ENCODE data around the gene JMY.

The JMY gene

DNA sequence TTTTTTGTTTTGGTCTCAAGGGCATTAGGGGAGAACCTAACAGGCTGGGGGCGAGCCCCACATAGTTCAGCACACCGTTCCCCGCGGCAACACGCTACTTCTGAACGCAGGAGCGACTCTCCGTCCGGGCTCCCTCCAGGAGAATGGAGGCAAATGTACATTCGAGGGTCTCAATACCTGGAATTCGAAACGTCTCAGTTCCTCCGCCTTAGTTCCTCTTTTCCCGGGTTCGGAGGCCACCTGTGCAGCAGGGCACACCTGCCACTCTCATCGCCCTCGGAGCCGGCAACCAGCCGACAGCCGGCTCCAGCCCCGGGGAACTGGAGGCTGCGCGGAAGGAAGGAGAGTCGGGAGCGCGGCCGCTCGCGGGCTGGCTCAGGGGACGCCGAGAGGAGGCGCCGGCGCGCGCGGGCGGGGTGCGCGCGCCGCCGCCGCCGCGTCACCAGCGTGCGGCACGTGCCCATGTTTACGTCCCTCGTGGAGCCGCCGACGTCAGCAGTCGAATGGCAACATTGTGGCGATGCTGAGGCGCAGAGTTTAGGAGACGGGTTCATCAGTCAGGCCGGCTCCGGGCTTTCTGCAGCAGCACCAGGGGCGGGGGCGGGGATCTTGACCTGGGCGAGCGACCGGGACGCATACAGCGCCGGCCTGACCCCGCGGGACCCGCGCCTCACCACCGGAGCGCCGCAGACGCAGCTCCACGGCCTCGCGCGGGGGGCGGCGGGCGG is at the start of gene JMY:
Gene JMY (plus strand): TSS at position 498 of the 728 bp plus-strand sequence. CDS start 520 bp downstream, outside the sequence.
- peak; percentile 77 for DNase-seq

DNA sequence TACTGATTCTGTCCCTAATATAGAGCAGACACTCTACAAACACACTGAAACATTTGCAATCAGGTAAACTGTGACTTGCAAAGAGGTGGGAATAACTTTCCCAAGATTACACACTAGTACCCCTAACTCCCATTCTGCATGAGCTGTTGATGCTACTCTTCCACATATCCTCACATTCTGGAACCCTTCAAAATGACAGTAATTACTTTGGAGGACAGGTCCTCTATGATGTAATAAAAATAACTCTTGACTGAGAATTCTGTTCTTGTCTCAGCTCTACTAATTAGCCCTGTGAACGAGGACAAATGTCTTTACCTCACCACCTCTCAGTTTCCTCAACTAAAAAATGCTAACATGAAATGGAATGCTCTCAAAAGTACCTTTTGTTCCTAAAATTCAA is 49.5 kb upstream of the JMY start:
- no peak for DNase-seq

DNA sequence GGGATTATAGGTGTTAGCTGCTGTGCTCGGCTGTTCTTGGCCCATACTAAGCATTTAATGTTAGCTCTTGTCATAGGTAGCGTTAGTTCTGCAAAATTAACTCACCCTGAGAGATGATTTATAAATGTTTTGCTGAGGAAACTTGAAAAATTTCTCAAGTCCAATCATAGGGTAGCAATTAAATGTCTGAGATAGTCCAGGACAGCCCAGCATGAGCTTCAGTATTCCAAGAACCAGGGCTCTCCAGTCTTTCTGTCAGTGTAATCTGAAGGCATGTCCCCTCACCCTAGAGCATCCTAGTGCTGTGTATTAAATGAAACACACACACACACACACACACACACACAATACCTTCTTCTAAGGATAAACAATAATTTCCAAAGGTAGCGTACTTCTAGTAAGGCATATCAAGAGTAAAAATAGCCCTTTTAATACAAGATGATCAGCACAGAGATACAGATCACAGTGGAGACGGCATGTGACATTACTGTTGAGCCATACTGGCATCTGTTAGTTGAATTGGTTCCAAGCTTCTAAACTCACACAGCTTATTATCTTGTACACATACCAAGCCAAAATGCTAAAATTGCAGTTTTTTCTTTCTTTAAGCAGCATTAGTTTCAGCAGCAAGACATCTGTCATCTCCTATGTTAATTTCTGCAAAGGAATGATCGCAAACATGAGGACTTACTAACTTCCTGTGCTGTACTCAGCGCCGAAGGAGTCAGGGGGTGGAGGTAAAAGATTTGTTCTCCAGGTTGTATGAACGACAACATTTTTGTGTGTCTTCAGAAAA is 46.3 kb upstream of the JMY start:
- DNase-seq: no peak

DNA sequence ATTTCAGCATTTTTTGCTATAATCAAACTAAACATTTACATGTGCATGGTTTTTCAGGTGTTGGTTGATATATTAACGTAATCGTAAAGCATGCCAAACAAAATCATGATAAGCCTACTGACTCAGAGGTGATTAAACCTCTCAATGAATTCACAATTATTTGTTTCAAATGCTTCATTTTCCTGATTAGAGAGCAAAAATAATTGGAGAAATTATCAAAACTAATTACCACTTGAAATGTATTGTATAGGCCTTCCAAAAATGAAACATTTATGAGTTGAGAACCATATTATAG is 45.7 kb upstream of the JMY start:
- DNase-seq: no peak

DNA sequence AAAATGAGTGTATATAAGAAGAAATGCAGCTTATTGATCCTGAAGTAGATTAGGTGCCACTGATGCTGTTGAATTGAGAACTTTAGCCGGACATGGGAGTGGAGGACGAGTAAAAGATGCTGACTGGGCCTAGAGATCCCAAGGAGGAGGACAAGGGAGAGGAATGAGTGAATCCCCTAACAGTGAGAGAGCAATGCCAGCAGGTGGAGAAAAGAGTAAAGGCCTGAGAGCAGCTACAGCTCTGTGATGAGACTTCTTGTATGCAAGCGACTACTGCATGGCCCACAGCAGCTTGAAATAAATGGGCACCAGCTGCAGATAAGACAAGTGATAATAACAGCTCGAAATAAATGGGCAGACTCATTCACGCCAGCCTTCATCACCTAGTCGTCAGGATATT is 44.5 kb upstream of the JMY start:
- DNase-seq: no peak

- no peak for DNase-seq
Measured at GRCh38 chr5:79193643-79194042, 42.3 kb upstream of the JMY start.

DNA sequence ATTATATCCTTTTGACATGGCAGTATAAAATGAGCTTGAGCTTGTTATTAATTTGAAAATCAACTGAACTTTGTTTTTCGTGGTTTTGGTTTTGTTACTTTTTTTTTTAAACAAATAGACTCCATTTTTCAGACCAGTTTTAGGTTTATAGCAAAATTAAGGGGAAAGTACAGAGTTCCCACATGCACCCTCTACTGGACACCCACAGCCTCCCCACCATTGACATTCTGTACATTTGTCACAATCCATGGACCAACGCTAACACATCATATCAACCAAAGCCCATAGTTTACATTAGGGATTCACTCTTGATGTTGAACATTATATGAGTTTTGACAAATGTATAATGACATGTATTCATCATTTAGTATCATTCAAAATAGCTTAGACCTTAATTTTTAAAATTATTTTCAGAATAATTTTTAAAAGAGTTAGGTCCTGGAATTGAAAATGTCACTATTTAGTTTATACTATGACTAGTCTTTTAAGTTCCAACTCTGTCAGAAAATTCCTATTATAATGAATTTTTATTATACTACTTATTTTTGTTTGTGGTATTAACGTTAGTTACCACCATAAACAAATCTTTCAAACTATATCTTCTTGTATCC is 35.3 kb upstream of the JMY start:
- DNase-seq: no peak

- no peak for DNase-seq
Measured at GRCh38 chr5:79201206-79201605, 34.7 kb upstream of the JMY start.

GRCh38 chr5:79202076-79202475 is 33.9 kb upstream of the JMY start:
- no peak for DNase-seq

DNA sequence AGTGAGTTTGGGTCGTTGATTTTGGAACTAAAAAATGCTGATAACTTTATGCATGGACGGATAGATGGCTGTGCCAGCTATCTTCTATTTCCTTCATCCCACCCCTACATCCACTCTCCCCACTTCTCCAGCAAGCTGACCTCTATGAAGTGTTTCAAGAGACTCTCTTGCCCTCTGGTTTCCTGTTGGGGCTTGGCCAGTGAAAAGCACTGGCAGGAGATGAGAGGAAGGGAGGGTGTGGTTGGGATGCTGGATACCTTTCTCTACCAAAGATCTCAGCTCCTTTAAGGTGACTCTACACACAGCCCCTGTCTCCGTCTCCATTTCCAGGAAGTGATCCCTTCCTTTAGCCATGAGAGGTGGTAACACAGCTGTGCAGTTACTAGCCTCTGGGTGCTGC is 30.0 kb upstream of the JMY start:
- no peak for DNase-seq

DNA sequence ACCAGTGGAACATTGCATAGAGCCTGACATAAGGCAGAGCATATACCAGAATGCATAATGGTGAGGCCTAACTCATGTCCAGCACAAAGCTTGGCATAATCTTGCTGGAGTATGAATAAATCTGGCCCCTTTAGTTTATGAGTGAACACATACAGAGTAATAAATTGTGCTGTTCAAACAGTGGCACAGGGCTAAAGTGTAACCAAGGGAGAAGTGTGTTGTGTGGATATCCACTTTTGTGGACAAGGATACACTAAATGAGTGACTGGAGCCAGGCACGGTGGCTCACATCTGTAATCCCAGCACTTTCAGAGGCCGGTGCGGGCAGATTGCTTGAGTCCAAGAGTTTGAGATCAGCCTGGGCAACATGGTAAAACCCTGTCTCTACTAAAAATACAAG is 29.4 kb upstream of the JMY start:
- no peak for DNase-seq

- no peak for DNase-seq
Measured at GRCh38 chr5:79209505-79209904, 26.4 kb upstream of the JMY start.

- DNase-seq: no peak
Measured at GRCh38 chr5:79224286-79224984, 11.5 kb upstream of the JMY start.

- no peak for DNase-seq
Measured at GRCh38 chr5:79225026-79225425, 10.9 kb upstream of the JMY start.

DNA sequence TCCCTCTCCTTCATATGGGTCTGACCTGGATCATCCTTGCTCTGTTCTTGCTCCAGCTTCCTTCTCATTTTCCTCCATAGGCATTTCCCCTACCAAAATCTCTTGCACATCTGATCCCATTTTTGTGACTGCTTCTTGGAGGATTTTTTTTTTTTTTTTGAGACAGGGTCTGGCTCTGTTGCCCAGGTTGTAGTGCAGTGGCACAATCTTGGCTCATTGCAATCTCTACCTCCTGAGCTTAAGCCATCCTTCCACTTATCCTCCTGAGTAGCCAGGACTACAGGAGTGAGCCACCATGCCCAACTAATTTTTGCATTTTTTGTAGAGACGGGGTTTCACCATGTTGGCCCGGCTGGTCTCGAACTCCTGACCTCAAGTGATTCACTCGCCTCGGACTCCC is 10.5 kb upstream of the JMY start:
- no peak for DNase-seq

- no peak for DNase-seq
Measured at GRCh38 chr5:79227484-79228025, 8.4 kb upstream of the JMY start.

GRCh38 chr5:79229357-79230174 is 6.4 kb upstream of the JMY start:
- DNase-seq: no peak

DNA sequence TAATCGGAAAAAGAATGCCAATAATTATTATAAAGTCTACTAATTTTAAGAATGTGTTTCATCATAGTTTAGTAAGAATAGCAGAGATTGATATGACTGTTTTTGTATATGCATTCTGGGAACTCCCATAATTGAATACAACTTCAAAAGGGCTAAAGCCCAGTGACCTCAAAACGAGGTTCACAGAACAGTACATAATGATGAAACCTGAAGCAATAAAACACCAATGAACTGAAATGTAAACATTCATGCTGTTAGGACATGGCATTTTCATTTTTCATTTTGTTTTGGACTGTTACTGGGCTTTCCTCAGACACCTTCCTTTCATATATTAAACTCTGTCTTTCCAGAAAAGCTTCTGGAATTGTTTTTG is 684 bp upstream of the JMY start:
- no peak for DNase-seq

GRCh38 chr5:79236362-79236969 is 535 bp downstream of the JMY start:
- peak; percentile 11 for DNase-seq

DNA sequence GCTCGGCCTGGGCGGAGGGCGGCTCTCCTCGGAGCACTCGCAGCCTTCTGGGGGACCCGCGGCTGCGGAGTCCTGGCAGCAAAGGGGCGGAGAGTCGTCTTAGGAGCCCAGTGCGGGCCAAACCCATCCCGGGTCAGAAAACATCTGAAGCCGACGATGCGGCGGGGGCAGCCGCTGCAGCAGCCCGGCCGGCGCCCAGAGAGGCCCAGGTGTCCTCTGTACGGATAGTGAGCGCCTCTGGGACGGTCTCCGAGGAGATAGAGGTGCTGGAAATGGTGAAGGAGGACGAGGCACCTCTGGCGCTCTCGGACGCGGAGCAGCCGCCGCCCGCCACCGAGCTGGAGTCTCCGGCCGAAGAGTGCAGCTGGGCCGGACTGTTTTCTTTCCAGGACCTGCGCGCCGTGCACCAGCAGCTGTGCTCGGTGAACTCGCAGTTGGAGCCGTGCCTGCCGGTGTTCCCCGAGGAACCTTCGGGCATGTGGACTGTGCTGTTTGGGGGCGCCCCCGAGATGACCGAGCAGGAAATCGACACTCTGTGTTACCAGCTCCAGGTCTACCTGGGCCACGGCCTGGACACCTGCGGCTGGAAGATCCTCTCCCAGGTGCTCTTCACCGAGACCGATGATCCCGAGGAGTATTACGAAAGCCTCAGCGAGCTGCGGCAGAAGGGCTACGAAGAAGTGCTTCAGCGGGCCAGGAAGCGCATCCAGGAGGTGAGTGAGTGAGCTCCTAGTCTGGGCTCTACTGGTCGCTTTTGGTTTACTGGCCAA is 1.2 kb downstream of the JMY start:
- peak; percentile 11 for DNase-seq
